Fibroblast of peridontal ligament (primary cell): ENCODE data around the gene PDE6A.
"Not testable (repeated sequence)": the region's sequence is repeated elsewhere in the genome, so short reads cannot be mapped to it uniquely, and the experiment has no call there.

Experiments
- DNase-seq: peaks from one replicate; pipeline ENCODE4 v3.0.0-alpha.2; 2010; ENCODE audit errors: extremely low read depth

PDE6A gene

GRCh38 chr5:149951138-149951749 is 6.7 kb upstream of the PDE6A start:
- no peak for DNase-seq

GRCh38 chr5:149948993-149949392 is 4.4 kb upstream of the PDE6A start:
- DNase-seq: no peak

GRCh38 chr5:149946118-149946517 is 1.5 kb upstream of the PDE6A start:
- DNase-seq: no peak

GRCh38 chr5:149943177-149943949 is 1.2 kb downstream of the PDE6A start:
- DNase-seq: not testable (repeated sequence)

GRCh38 chr5:149942741-149943169 is 1.8 kb downstream of the PDE6A start:
- DNase-seq: not testable (repeated sequence)

GRCh38 chr5:149942199-149942598 is 2.4 kb downstream of the PDE6A start:
- no peak for DNase-seq

GRCh38 chr5:149941795-149942194 is 2.8 kb downstream of the PDE6A start:
- no peak for DNase-seq

GRCh38 chr5:149940941-149941644 is 3.5 kb downstream of the PDE6A start:
- DNase-seq: no peak

- no peak for DNase-seq
Observed at GRCh38 chr5:149940077-149940574, 4.5 kb downstream of the PDE6A start.

- no peak for DNase-seq
Observed at GRCh38 chr5:149939546-149939945, 5.0 kb downstream of the PDE6A start.

- DNase-seq: peak; percentile 29
Observed at GRCh38 chr5:149938791-149939358, 5.7 kb downstream of the PDE6A start.

- peak; percentile 31 for DNase-seq
Observed at GRCh38 chr5:149938279-149938678, 6.3 kb downstream of the PDE6A start.

GRCh38 chr5:149937610-149938009 is 7.0 kb downstream of the PDE6A start:
- DNase-seq: no peak

GRCh38 chr5:149936700-149937091 is 7.9 kb downstream of the PDE6A start:
- peak; percentile 28 for DNase-seq

GRCh38 chr5:149936044-149936699 is 8.4 kb downstream of the PDE6A start:
- no peak for DNase-seq

GRCh38 chr5:149935431-149935901 is 9.1 kb downstream of the PDE6A start:
- DNase-seq: no peak

GRCh38 chr5:149932445-149933350 is 11.9 kb downstream of the PDE6A start:
- DNase-seq: no peak

GRCh38 chr5:149931992-149932436 is 12.6 kb downstream of the PDE6A start:
- no peak for DNase-seq

GRCh38 chr5:149930749-149931574 is 13.6 kb downstream of the PDE6A start:
- no peak for DNase-seq
